SK-MEL-5 (cell line): Measurements from ENCODE around the gene CAMK2N1. TPM values are rescaled to one million over a fixed set of nuclear protein-coding genes. Genes with fewer than 3 reads are reported as not detected.

Experiments
- DNase-seq: peaks from one replicate; pipeline ENCODE4 v3.0.0-alpha.2; 2016; ENCODE audit warnings: low read depth, low spot score
- in situ Hi-C: cut with HindIII; loops from 2 replicates; pipeline ENCODE4 v1.10.0; 2016; ENCODE audit warnings: low sequenced_read_pairs, high pct_unique_total_duplicates, low pct_unique_long_range_greater_than_20kb
- total RNA-seq: library from RNA; depleted of rRNA; stranded (reverse); fragments of >200 nt; shearing (Covaris generic); gene quantifications from 2 replicates; pipeline ENCODE4 v1.2.3, GENCODE V29; 2014; rRNA removed

The CAMK2N1 gene
- total RNA-seq, 1 experiment from 2014 or later = 1.7 TPM

GRCh38 chr1:20432891-20433290 is 53.1 kb downstream of the CAMK2N1 start:
- in situ Hi-C loops = no loop called here
- DNase-seq = no peak

Other genes with a start within 250 kb of the CAMK2N1 start
- not detected in 2 replicates for gene VWA5B1, start 195.3 kb downstream of the CAMK2N1 start, total RNA-seq
- gene MUL1, start 21.9 kb upstream of the CAMK2N1 start, total RNA-seq = 23.3 and 25.5 TPM in 2 replicates
- gene FAM43B, start 66.4 kb upstream of the CAMK2N1 start, total RNA-seq = not detected in 2 replicates
- gene CDA, start 102.9 kb upstream of the CAMK2N1 start, total RNA-seq = not detected in 2 replicates
- gene PINK1, start 147.2 kb upstream of the CAMK2N1 start, total RNA-seq = 27.2 and 28.4 TPM in 2 replicates
- gene DDOST, start 175.2 kb upstream of the CAMK2N1 start, total RNA-seq = 453 and 482 TPM in 2 replicates
- 0.16 TPM in 1 of 2 replicates, not detected in the other for gene KIF17, start 231.8 kb upstream of the CAMK2N1 start, total RNA-seq
- gene SH2D5, start 246.5 kb upstream of the CAMK2N1 start, total RNA-seq = 3.4 and 3.7 TPM in 2 replicates